Measurements from ENCODE around the gene SELENOF.
"Not testable (repeated sequence)": the region's sequence is repeated elsewhere in the genome, so short reads cannot be mapped to it uniquely, and the experiment has no call there.

Gene SELENOF

GRCh38 chr1:86856196-86856595 is 57.7 kb downstream of the SELENOF start:
- DNase-seq, result no peak

GRCh38 chr1:86854352-86854751 is 59.6 kb downstream of the SELENOF start:
- no peak for DNase-seq

GRCh38 chr1:86852782-86853408 is 61.0 kb downstream of the SELENOF start:
- no peak for DNase-seq

GRCh38 chr1:86852289-86852688 is 61.6 kb downstream of the SELENOF start:
- no peak for DNase-seq

GRCh38 chr1:86849756-86850155 is 64.2 kb downstream of the SELENOF start:
- DNase-seq, result no peak

- DNase-seq, result no peak
Measured at GRCh38 chr1:86848654-86849053, 65.3 kb downstream of the SELENOF start.

GRCh38 chr1:86846164-86846647 is 67.7 kb downstream of the SELENOF start:
- no peak for DNase-seq

GRCh38 chr1:86845514-86845913 is 68.4 kb downstream of the SELENOF start:
- DNase-seq, result no peak

- no peak for DNase-seq
Measured at GRCh38 chr1:86841116-86841515, 72.8 kb downstream of the SELENOF start.

- DNase-seq, result peak; percentile 65
Measured at GRCh38 chr1:86833461-86834215, 80.3 kb downstream of the SELENOF start.

- no peak for DNase-seq
Measured at GRCh38 chr1:86832433-86832832, 81.5 kb downstream of the SELENOF start.

- no peak for DNase-seq
Measured at GRCh38 chr1:86829321-86829720, 84.6 kb downstream of the SELENOF start.

- no peak for DNase-seq
Measured at GRCh38 chr1:86828024-86828423, 85.9 kb downstream of the SELENOF start.

GRCh38 chr1:86826856-86827255 is 87.1 kb downstream of the SELENOF start:
- no peak for DNase-seq

GRCh38 chr1:86825319-86825718 is 88.6 kb downstream of the SELENOF start:
- no peak for DNase-seq

- DNase-seq, result no peak
Measured at GRCh38 chr1:86823821-86824500, 90.0 kb downstream of the SELENOF start.

- no peak for DNase-seq
Measured at GRCh38 chr1:86823386-86823785, 90.5 kb downstream of the SELENOF start.

GRCh38 chr1:86822459-86822858 is 91.5 kb downstream of the SELENOF start:
- no peak for DNase-seq

- DNase-seq, result no peak
Measured at GRCh38 chr1:86821956-86822355, 92.0 kb downstream of the SELENOF start.

- not testable (repeated sequence) for DNase-seq
Measured at GRCh38 chr1:86819970-86820369, 94.0 kb downstream of the SELENOF start.

GRCh38 chr1:86817246-86817826 is 96.6 kb downstream of the SELENOF start:
- not testable (repeated sequence) for DNase-seq

GRCh38 chr1:86814118-86814517 is 99.8 kb downstream of the SELENOF start:
- DNase-seq, result not testable (repeated sequence)
